Vagina (tissue), 2 donors: Measurements from ENCODE around the gene MTHFSD.

Experiments used
- POLR2A ChIP-seq, 2 donors: fragments of 450-650 bp; IDR thresholded peaks; one replicate each; pipeline ENCODE4 v1.6.1; 2017; ENCODE audit warnings: antibody characterized with exemption in 2 of 2, mild to moderate bottlenecking in 2 of 2, moderate library complexity in 2 of 2
- TF ChIP-seq, protein P1 (sequence below), 3 experiments: fragments of 450-650 bp in 2 of 3; fragments of 200-600 bp in 1 of 3; sonication (generic) in 1 of 3; IDR thresholded peaks; one replicate each; pipeline ENCODE4 v1.5.1; 2017 to 2019; ENCODE audit warnings: antibody characterized with exemption in 3 of 3, mild to moderate bottlenecking in 2 of 3, moderate library complexity in 2 of 3

DNA sequence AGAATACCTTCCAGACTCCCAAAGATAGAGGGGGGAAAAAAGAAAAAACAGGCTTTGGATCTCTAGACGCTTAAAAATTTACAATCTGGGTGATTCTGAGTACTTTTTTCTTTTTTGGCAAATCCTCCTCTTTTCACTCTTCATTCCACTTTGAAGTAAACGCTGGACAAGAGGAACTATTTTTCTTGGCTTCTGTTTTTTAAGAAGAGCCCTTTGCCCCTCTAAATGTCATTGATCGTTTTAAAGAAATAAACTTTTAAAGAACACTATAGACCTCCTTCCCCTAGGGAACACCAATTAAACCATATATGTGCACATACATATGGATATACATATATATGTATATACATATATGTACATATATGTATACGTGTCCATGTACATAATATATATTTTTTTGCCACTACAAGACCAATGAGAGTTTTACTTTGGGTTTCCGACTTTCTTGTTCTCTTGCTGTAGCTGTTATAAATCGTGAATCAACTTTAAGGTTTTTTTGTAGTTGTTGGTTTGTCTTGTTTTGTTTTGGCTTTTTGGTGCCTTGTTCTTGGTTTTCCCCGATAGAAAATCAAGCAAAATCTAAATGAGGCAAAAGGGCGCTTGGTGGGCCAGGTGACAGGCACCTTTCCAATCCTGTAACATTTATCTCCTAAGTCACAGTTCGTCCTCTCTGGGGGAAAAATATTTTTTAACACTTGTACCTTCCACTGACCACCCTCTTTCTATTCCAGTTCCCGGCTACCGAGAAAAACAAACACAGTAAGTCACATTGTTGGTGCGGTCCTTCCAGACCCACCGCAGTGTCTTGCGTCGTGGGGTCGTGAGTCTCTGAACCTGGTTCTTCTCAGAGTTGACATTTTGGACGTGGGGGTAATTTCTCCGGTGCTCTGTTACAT, 40.3 kb downstream of the MTHFSD start:
- TF ChIP-seq, protein P1, sequence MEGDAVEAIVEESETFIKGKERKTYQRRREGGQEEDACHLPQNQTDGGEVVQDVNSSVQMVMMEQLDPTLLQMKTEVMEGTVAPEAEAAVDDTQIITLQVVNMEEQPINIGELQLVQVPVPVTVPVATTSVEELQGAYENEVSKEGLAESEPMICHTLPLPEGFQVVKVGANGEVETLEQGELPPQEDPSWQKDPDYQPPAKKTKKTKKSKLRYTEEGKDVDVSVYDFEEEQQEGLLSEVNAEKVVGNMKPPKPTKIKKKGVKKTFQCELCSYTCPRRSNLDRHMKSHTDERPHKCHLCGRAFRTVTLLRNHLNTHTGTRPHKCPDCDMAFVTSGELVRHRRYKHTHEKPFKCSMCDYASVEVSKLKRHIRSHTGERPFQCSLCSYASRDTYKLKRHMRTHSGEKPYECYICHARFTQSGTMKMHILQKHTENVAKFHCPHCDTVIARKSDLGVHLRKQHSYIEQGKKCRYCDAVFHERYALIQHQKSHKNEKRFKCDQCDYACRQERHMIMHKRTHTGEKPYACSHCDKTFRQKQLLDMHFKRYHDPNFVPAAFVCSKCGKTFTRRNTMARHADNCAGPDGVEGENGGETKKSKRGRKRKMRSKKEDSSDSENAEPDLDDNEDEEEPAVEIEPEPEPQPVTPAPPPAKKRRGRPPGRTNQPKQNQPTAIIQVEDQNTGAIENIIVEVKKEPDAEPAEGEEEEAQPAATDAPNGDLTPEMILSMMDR (IDR thresholded peaks at IDR 0.05) = no peak
- TF ChIP-seq POLR2A (IDR thresholded peaks at IDR 0.05) = no peak
